HCT116 (cell line): ENCODE data around the gene MTMR6.

Experiments used
- CEBPB ChIP-seq: IDR thresholded peaks from 2 replicates; pipeline ENCODE4 v1.6.1; 2012; ENCODE audit warnings: low read depth
- CTCF ChIP-seq, 3 experiments: fragments of 200-600 bp in 1 of 3; sonication (generic) in 1 of 3; IDR thresholded peaks in 2 of 3; conservative IDR thresholded peaks in 1 of 3; 2 replicates each; pipeline ENCODE4 v1.5.1; 2012 to 2017; ENCODE audit warnings: low read depth in 2 of 3, low read length in 2 of 3, antibody characterized with exemption in 1 of 3, borderline replicate concordance in 1 of 3, control low read depth in 1 of 3, mild to moderate bottlenecking in 1 of 3, mixed read lengths in 1 of 3, mixed run types in 1 of 3, moderate library complexity in 1 of 3; ENCODE audit not compliant: insufficient read depth in 1 of 3
- ELF1 ChIP-seq: IDR thresholded peaks from 2 replicates; pipeline ENCODE4 v1.6.1; 2012; ENCODE audit warnings: low read depth, borderline replicate concordance
- EZH2 ChIP-seq: fragments of 200-600 bp; sonication (generic); IDR thresholded peaks from 2 replicates; pipeline ENCODE4 v1.6.1; 2017; ENCODE audit warnings: antibody characterized with exemption, mixed run types
- JUND ChIP-seq: IDR thresholded peaks from 2 replicates; pipeline ENCODE4 v1.6.1; 2012
- POLR2A ChIP-seq: IDR thresholded peaks from 2 replicates; pipeline ENCODE4 v1.7.0; 2011; ENCODE audit warnings: borderline replicate concordance; ENCODE audit not compliant: insufficient read depth, insufficient read length; ENCODE audit errors: extremely low read depth
- POLR2AphosphoS5 ChIP-seq: IDR thresholded peaks from 2 replicates; pipeline ENCODE4 v1.6.1; 2011; ENCODE audit warnings: mild to moderate bottlenecking, low read depth, low read length, moderate library complexity
- RAD21 ChIP-seq: IDR thresholded peaks from 2 replicates; pipeline ENCODE4 v1.6.1; 2012; ENCODE audit warnings: low read depth, mild to moderate bottlenecking
- REST ChIP-seq: IDR thresholded peaks from 2 replicates; pipeline ENCODE4 v1.6.1; 2012; ENCODE audit warnings: low read depth
- SP1 ChIP-seq: IDR thresholded peaks from 2 replicates; pipeline ENCODE4 v1.6.1; 2012; ENCODE audit warnings: low read depth
- TCF7L2 ChIP-seq: IDR thresholded peaks from 2 replicates; pipeline ENCODE4 v1.7.0; 2011; ENCODE audit warnings: borderline replicate concordance, inconsistent platforms; ENCODE audit not compliant: insufficient read depth, insufficient read length; ENCODE audit errors: extremely low read depth
- ZFX ChIP-seq: fragments of 450-650 bp; IDR thresholded peaks from 2 replicates; pipeline ENCODE4 v1.6.1; 2017

GRCh38 chr13:25302121-25302520, 14.8 kb upstream of the MTMR6 start:
- TF ChIP-seq CTCF (IDR thresholded peaks at IDR 0.05 in 2 of 3, conservative IDR thresholded peaks at IDR 0.05 in 1 of 3; ENCODE audit: borderline replicate concordance in 1 of 3, insufficient read depth in 1 of 3, low read depth in 2 of 3, low read length in 2 of 3) (no peak), POLR2A (no peak), CEBPB (no peak), REST (no peak), ELF1 (no peak), RAD21 (no peak), JUND (no peak), SP1 (no peak), TCF7L2 (no peak), EZH2 (no peak), POLR2AphosphoS5 (no peak), ZFX (peak; percentile 66)
